Fibroblast of mammary gland (primary cell): ENCODE data around the gene ANKMY2.

Experiments
- DNase-seq: peaks from one replicate; pipeline ENCODE4 v3.0.0-alpha.2; 2010; ENCODE audit warnings: low read depth
- H3K4me3 ChIP-seq: 2 replicates; pipeline ENCODE4 v1.5.1; 2011; ENCODE audit warnings: low read depth, mild to moderate bottlenecking, low read length, moderate library complexity; ENCODE audit not compliant: control insufficient read depth
- TF ChIP-seq, protein P1 (sequence below): conservative IDR thresholded peaks from 2 replicates; pipeline ENCODE4 v1.5.1; 2011; ENCODE audit warnings: low read depth, low read length, inconsistent platforms; ENCODE audit not compliant: control insufficient read depth, insufficient read depth

The ANKMY2 gene

DNA sequence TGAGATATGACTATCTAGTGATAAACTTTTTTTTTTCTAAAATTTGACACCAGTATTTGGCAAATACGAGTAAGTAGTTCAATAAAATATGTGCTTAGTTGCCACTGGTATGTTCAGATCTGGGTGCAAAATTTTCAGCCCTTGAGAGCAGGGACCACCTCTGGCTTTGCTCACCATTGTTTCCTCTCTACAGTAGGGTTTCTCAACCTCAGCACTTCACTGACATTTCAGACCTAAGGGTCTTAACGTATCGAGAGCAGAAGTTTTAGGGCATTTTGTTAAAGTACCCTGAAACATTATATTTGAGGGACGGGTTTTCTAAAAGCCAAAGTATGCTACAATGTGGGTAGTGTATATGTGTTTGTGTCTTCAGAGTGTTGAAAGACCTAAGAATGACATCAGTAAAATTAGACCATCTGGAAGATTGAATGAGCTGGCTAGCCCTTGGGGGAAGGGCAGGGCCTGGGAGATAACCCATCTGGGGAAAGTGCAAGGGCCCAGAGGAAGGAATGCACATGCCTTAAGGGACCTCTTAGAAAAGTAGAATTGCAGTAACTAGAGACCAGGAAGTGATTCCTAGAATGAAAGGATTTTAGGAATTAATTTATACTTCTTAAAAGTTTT is 12.2 kb upstream of the ANKMY2 start:
- peak; percentile 94 for DNase-seq
- TF ChIP-seq, protein P1, sequence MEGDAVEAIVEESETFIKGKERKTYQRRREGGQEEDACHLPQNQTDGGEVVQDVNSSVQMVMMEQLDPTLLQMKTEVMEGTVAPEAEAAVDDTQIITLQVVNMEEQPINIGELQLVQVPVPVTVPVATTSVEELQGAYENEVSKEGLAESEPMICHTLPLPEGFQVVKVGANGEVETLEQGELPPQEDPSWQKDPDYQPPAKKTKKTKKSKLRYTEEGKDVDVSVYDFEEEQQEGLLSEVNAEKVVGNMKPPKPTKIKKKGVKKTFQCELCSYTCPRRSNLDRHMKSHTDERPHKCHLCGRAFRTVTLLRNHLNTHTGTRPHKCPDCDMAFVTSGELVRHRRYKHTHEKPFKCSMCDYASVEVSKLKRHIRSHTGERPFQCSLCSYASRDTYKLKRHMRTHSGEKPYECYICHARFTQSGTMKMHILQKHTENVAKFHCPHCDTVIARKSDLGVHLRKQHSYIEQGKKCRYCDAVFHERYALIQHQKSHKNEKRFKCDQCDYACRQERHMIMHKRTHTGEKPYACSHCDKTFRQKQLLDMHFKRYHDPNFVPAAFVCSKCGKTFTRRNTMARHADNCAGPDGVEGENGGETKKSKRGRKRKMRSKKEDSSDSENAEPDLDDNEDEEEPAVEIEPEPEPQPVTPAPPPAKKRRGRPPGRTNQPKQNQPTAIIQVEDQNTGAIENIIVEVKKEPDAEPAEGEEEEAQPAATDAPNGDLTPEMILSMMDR: peak; percentile 47
- H3K4me3 ChIP-seq: no peak overlapping the region

DNA sequence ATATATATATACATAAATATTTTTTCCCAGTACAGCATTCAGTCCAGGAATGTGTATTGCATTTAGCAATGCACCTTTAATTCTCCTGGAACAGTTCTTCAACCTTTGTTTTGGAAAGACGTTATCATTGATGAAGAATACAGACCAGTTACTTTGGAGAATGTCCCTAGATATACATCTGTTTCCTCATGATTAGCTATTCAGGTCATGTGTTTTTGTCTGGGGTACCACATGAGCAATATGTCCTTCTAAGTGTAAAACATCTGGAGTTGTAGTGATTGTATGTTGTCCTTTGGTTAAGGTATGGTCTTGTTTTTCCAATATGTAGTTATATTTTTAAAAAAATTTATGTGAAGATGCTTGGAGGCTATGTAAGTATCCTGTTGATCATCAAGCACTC is 10.6 kb upstream of the ANKMY2 start:
- no peak overlapping the region for H3K4me3 ChIP-seq
- TF ChIP-seq, protein P1: no peak
- DNase-seq: no peak

DNA sequence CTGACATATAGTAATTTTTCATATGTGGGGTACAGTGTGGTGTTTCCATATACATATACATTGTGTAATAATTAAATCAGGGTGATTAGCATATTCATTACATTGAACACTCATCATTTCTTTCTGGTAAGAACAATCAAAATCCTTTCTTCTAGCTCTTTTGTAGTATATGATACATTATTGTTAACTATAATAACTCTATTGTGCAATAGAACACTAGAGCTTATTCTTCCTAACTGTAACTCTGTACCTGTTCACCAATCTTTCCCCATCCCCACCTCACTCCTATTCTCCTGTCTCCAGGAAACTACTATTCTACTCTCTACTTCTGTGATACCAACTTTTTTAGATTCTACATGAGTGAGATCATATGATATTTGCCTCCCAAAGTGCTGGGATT is 9.8 kb upstream of the ANKMY2 start:
- TF ChIP-seq, protein P1: no peak
- no peak for DNase-seq
- H3K4me3 ChIP-seq: no peak overlapping the region

DNA sequence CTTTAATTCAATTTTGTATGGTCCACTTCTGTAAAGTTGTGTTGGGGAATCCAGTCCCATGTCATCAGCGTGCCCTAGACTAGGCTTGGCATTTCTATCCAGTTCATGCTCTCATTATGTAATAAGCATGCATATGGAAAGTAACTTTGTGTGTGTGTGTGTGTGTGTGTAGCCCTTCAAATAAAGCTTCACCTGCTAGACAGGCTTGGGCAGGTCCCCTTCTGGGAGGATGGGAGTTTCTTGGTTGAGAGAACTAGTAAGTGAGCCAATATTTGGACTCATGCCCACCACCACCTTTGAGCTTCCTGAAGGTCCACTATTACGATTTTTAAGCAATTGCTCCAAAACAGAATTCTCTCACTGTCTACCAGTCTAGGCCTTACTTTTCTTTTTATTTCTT is 7.3 kb upstream of the ANKMY2 start:
- no peak for DNase-seq
- no peak overlapping the region for H3K4me3 ChIP-seq
- TF ChIP-seq, protein P1: no peak

DNA sequence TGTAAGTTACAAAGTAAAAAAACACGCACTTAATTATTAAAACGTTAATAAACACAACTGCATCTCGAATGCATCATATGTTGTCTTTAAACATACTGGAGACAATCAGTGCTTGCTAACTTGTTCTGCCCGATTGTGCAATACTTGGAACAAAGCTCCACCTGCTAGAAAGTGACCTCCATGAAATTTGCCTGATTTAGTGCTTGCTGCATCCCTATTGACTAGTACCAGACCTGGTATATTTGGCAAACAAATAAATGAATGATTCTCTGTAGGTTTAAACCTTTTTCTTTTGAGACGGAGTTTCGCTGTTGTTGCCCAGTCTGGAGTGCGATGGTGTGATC is 6.7 kb upstream of the ANKMY2 start:
- H3K4me3 ChIP-seq: no peak overlapping the region
- peak; percentile 59 for DNase-seq

DNA sequence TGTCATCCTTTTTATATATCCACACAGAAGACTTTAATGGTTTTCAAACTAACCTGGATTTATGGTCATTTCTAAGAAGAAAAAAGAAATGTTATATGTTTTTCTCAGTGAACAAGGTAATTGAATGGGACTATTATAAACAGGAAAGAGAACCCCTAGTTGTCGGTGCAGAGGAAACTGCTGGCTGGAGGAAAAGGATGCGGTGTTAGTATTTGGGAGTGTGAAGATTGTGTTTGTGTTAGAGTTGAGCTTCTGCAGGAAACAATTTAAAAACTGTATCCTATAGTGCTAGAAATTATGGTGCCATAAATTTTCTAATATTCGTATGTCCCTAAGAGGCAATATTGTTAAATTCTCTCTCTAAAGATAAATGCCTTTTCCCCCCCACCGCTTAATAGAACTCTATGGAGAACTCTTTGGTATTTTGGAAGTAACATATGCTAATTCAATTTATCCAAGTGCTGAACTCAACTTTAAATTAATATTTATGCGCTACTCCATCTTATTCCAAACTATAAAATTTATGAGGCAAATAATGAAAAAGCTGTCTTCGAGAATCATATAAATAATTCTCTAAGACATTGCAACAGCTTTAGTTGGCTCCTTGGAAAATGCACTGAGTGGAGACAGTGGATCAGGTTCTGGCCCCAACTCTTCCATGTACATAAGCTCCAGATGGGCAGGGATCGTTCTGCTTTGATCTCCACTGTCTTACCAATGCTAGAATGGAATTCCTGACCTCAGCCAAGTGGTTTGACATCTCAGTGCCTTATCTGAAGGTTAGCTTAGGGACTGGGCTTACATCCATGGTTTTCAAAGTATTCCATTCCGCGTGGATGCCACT is 6.1 kb upstream of the ANKMY2 start:
- TF ChIP-seq, protein P1: no peak
- no peak overlapping the region for H3K4me3 ChIP-seq

More for the DNA sequence above, 6.7 kb upstream of the ANKMY2 start:
- TF ChIP-seq, protein P1: no peak

More for the DNA sequence above, 6.1 kb upstream of the ANKMY2 start:
- peak; percentile 48 for DNase-seq
